ENCODE measurements around the gene WDR64.

DNA sequence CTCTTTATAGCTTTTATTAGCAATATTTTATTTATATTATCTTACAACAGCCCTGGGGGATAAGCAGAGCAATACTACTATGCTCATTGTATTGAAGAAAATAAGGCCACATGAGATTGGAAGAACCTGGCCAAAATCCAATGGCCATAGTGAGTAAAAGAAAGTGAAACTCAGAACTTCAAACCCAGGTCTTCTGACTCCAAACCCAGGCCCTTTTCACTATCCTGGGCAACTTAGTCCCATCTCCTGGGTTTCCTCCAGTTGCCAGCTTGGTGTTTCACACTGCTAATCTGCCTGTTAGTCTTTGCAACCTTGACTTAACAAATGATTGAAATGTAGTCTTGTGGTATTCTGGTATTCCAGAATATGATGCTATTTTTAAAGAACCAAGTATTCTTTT, 173.5 kb downstream of the WDR64 start:
- TF ChIP-seq POLR2AphosphoS5 (IDR thresholded peaks at IDR 0.05) (no peak), EP300 (IDR thresholded peaks at IDR 0.05) (no peak)
